IPS-NIHi7 (cell line): ENCODE results near the gene ITPRIPL1.

Experiments
- DNase-seq: peaks from one replicate; pipeline ENCODE4 v3.0.0; 2012; ENCODE audit warnings: mixed read lengths; ENCODE audit errors: extremely low spot score

Gene ITPRIPL1

GRCh38 chr2:96354492-96354891 lies 29.4 kb downstream of the ITPRIPL1 start:
- DNase-seq, result no peak

- DNase-seq, result no peak
Measured at GRCh38 chr2:96356889-96357288, 31.8 kb downstream of the ITPRIPL1 start.

- no peak for DNase-seq
Measured at GRCh38 chr2:96359310-96359709, 34.2 kb downstream of the ITPRIPL1 start.

- no peak for DNase-seq
Measured at GRCh38 chr2:96359866-96360265, 34.7 kb downstream of the ITPRIPL1 start.

GRCh38 chr2:96361751-96362150 lies 36.6 kb downstream of the ITPRIPL1 start:
- no peak for DNase-seq

GRCh38 chr2:96369186-96369585 lies 44.1 kb downstream of the ITPRIPL1 start:
- no peak for DNase-seq

- DNase-seq, result no peak
Measured at GRCh38 chr2:96374211-96374951, 49.3 kb downstream of the ITPRIPL1 start.
